HepG2 (cell line): ENCODE data around the gene PELO.

Experiments
- CHD2 ChIP-seq: IDR thresholded peaks from 2 replicates; pipeline ENCODE4 v1.6.1; 2011; ENCODE audit warnings: low read depth, low read length, improper control_type of control experiment
- ELF1 ChIP-seq: sonication (generic); formaldehyde crosslinking; IDR thresholded peaks from 2 replicates; pipeline ENCODE4 v1.4.0; 2020; ENCODE audit warnings: missing genetic modification reagents
- ETS1 ChIP-seq: sonication (generic); formaldehyde crosslinking; IDR thresholded peaks from 2 replicates; pipeline ENCODE4 v1.4.0; 2020; ENCODE audit warnings: missing genetic modification reagents
- ETV6 ChIP-seq: sonication (generic); formaldehyde crosslinking; conservative IDR thresholded peaks from 2 replicates; pipeline ENCODE4 v1.4.0; 2020; ENCODE audit warnings: missing genetic modification reagents
- FOXM1 ChIP-seq: sonication (generic); formaldehyde crosslinking; IDR thresholded peaks from 2 replicates; pipeline ENCODE4 v1.5.0; 2020; ENCODE audit warnings: missing genetic modification reagents
- HMG20B ChIP-seq: conservative IDR thresholded peaks from 2 replicates; pipeline ENCODE4 v1.6.1; 2016; ENCODE audit warnings: missing genetic modification reagents, missing compliant biosample characterization
- JUN ChIP-seq: sonication (generic); formaldehyde crosslinking; IDR thresholded peaks from 2 replicates; pipeline ENCODE4 v1.4.0; 2020; ENCODE audit warnings: mild to moderate bottlenecking, missing genetic modification reagents
- PHB2 ChIP-seq: fragments of 450-650 bp; IDR thresholded peaks from 2 replicates; pipeline ENCODE4 v1.6.1; 2018; ENCODE audit not compliant: partially characterized antibody
- POLR2A ChIP-seq, 2 experiments: IDR thresholded peaks; 2 replicates each; pipeline ENCODE4 v1.6.1; 2011; ENCODE audit warnings: low read depth in 2 of 2, low read length in 2 of 2, mild to moderate bottlenecking in 1 of 2, moderate library complexity in 1 of 2; ENCODE audit not compliant: insufficient read depth in 1 of 2
- YY1 ChIP-seq: IDR thresholded peaks from 2 replicates; pipeline ENCODE4 v1.6.1; 2011; ENCODE audit warnings: low read length, low read depth, moderate library complexity, mild to moderate bottlenecking; ENCODE audit not compliant: insufficient read depth, insufficient replicate concordance

GRCh38 chr5:52777186-52777585 is 10.5 kb upstream of the PELO start:
- TF ChIP-seq ETV6 (CRISPR knock-in tag) (no peak), HMG20B (CRISPR knock-in tag) (no peak), CHD2 (no peak), FOXM1 (CRISPR knock-in tag) (no peak), JUN (CRISPR knock-in tag) (no peak), YY1 (no peak), ELF1 (CRISPR knock-in tag) (no peak), PHB2 (no peak), ETS1 (CRISPR knock-in tag) (no peak), POLR2A (IDR thresholded peaks at IDR 0.05; ENCODE audit: insufficient read depth in 1 of 2, low read depth in 2 of 2, low read length in 2 of 2) (no peak)
